GM19463 (cell line): ENCODE results near the gene DNAJC6.

Source experiments
- ATAC-seq: cut with Tn5 transposase; IDR thresholded peaks from one replicate; pipeline ENCODE4 v1.9.1; 2021; ENCODE audit warnings: mild to moderate bottlenecking, moderate library complexity; ENCODE audit not compliant: unreplicated experiment

Gene DNAJC6

GRCh38 chr1:65459397-65459768 is 150.0 kb downstream of the DNAJC6 start:
- no peak for ATAC-seq
